Neural cell (in vitro differentiated cells): Measurements from ENCODE around the gene CTF1.

Experiments used
- CTCF ChIP-seq: fragments of 450-650 bp; IDR thresholded peaks from 2 replicates; pipeline ENCODE4 v1.5.1; 2014; ENCODE audit warnings: antibody characterized with exemption, mild to moderate bottlenecking, moderate library complexity; ENCODE audit not compliant: poor library complexity, severe bottlenecking
- RAD21 ChIP-seq: fragments of 450-650 bp; conservative IDR thresholded peaks from 2 replicates; pipeline ENCODE4 v1.6.1; 2014; ENCODE audit warnings: antibody characterized with exemption, mild to moderate bottlenecking, moderate library complexity

DNA sequence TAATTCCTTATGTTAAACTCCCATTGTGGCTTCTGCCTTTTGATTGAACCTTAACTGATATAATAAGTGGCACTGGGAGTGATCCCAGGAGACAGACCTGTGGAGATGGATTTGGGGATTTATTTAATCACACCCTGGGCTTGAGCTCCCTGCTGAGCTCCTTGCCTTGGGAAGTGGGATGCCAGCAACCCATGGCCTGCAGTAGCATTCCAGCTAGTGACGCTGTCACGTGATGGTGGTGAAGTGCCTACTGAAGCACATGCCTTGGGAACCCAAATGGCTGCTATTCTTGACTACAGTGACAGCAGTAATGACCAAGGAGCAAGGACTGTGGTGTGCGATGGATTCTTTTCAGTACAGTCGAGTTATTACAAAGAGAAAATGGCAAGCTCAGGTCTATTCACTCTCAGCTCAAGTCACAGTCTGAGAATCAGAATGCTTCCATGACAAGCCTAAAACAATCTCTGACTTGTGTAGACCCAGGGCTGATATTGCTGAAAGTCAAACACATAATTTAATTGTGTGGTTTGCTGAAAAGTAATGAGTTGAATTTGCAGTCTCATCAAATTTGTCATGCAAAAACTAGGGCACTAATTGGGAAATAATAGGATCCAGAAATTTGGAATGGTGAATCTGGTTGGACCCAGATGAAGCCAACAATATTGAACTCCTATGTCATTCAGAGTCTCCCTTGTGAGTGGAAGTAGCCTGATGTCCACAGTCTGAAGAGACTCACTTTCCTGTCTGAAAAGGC, 49.6 kb upstream of the CTF1 start:
- TF ChIP-seq CTCF = no peak
- no peak for TF ChIP-seq RAD21
